Muscle layer of colon (tissue), 2 donors: ENCODE measurements around the gene KIAA0930.
"Not testable (repeated sequence)": the region's sequence is repeated elsewhere in the genome, so short reads cannot be mapped to it uniquely, and the experiment has no call there.

Experiments
- H3K27ac ChIP-seq: one replicate; pipeline ENCODE4 v1.7.0; 2013; ENCODE audit warnings: low read depth, mild to moderate bottlenecking, low read length, moderate library complexity
- H3K27me3 ChIP-seq, 2 donors: one replicate each; pipeline ENCODE4 v1.7.0; 2013; ENCODE audit warnings: low read length in 2 of 2, mild to moderate bottlenecking in 2 of 2; ENCODE audit not compliant: insufficient read depth in 2 of 2, control insufficient read depth in 1 of 2
- H3K36me3 ChIP-seq: one replicate; pipeline ENCODE4 v1.7.0; 2013; ENCODE audit warnings: mild to moderate bottlenecking, low read length; ENCODE audit not compliant: insufficient read depth
- H3K4me1 ChIP-seq: one replicate; pipeline ENCODE4 v1.7.0; 2013; ENCODE audit warnings: mild to moderate bottlenecking, low read length; ENCODE audit not compliant: insufficient read depth
- H3K4me3 ChIP-seq, 2 donors: one replicate each; pipeline ENCODE4 v1.7.0; 2013; ENCODE audit warnings: low read length in 2 of 2, low read depth in 1 of 2, mild to moderate bottlenecking in 1 of 2, moderate library complexity in 1 of 2
- H3K9ac ChIP-seq: one replicate; pipeline ENCODE4 v1.7.0; 2013; ENCODE audit warnings: low read length
- H3K9me3 ChIP-seq: one replicate; pipeline ENCODE4 v1.7.0; 2013; ENCODE audit warnings: mild to moderate bottlenecking, low read length
- donor health status: abdominal sarcoma.
- donor health status: Adenocarcinoma of cecum.

KIAA0930 gene

GRCh38 chr22:45194686-45195085 is 46.0 kb downstream of the KIAA0930 start:
- H3K4me3 ChIP-seq = no peak overlapping the region
- H3K27ac ChIP-seq = no peak overlapping the region
- no peaks in the 10 kb centered on the region for H3K27me3 ChIP-seq
- H3K9me3 ChIP-seq = no peaks in the 10 kb centered on the region
- H3K9ac ChIP-seq = no peak overlapping the region
- peaks cover 22% of the 10 kb centered on the region for H3K36me3 ChIP-seq
- H3K4me1 ChIP-seq = no peaks in the 10 kb centered on the region

GRCh38 chr22:45192701-45193187 is 48.0 kb downstream of the KIAA0930 start:
- Histone ChIP-seq H3K4me3 (no peak overlapping the region), H3K27ac (no peak overlapping the region), H3K4me1 (no peaks in the 10 kb centered on the region), H3K9ac (no peak overlapping the region), H3K36me3 (peaks cover 16% of the 10 kb centered on the region), H3K9me3 (no peaks in the 10 kb centered on the region), H3K27me3 (no peaks in the 10 kb centered on the region)

GRCh38 chr22:45191746-45192145 is 48.9 kb downstream of the KIAA0930 start:
- not testable (repeated sequence) for H3K4me1 ChIP-seq, H3K4me3 ChIP-seq, H3K9ac ChIP-seq, H3K27ac ChIP-seq, H3K27me3 ChIP-seq, H3K9me3 ChIP-seq
- H3K36me3 ChIP-seq = peaks cover 16% of the 10 kb centered on the region

- no peaks in the 10 kb centered on the region for H3K27me3 ChIP-seq
- peaks cover 15% of the 10 kb centered on the region for H3K36me3 ChIP-seq
- H3K27ac ChIP-seq = no peak overlapping the region
- no peak overlapping the region for H3K9ac ChIP-seq
- H3K4me3 ChIP-seq = no peak overlapping the region
- H3K4me1 ChIP-seq = no peaks in the 10 kb centered on the region
- no peaks in the 10 kb centered on the region for H3K9me3 ChIP-seq
These were observed 50.4 kb downstream of the KIAA0930 start for GRCh38 chr22:45190202-45190872.

- Histone ChIP-seq H3K9me3 (no peaks in the 10 kb centered on the region), H3K4me3 (no peak overlapping the region), H3K27me3 (no peaks in the 10 kb centered on the region), H3K36me3 (peaks cover 30% of the 10 kb centered on the region), H3K4me1 (no peaks in the 10 kb centered on the region), H3K9ac (no peak overlapping the region), H3K27ac (no peak overlapping the region)
These were observed 51.9 kb downstream of the KIAA0930 start for GRCh38 chr22:45188779-45189178.

- Histone ChIP-seq H3K27ac (no peak overlapping the region), H3K36me3 (peaks cover 37% of the 10 kb centered on the region), H3K9me3 (no peaks in the 10 kb centered on the region), H3K9ac (no peak overlapping the region), H3K27me3 (no peaks in the 10 kb centered on the region), H3K4me3 (no peak overlapping the region), H3K4me1 (no peaks in the 10 kb centered on the region)
These were observed 52.8 kb downstream of the KIAA0930 start for GRCh38 chr22:45187891-45188290.

- H3K4me3 ChIP-seq = no peak overlapping the region
- no peak overlapping the region for H3K27ac ChIP-seq
- H3K4me1 ChIP-seq = no peaks in the 10 kb centered on the region
- peaks cover 47% of the 10 kb centered on the region for H3K36me3 ChIP-seq
- H3K9ac ChIP-seq = no peak overlapping the region
- no peaks in the 10 kb centered on the region for H3K9me3 ChIP-seq
- H3K27me3 ChIP-seq = no peaks in the 10 kb centered on the region
These were observed 54.8 kb downstream of the KIAA0930 start for GRCh38 chr22:45185718-45186514.

GRCh38 chr22:45183974-45184373 is 56.7 kb downstream of the KIAA0930 start:
- Histone ChIP-seq H3K36me3 (peaks cover 60% of the 10 kb centered on the region), H3K27me3 (no peaks in the 10 kb centered on the region)

GRCh38 chr22:45181766-45182165 is 58.9 kb downstream of the KIAA0930 start:
- Histone ChIP-seq H3K36me3 (peaks cover 54% of the 10 kb centered on the region), H3K4me1 (no peaks in the 10 kb centered on the region), H3K9me3 (no peaks in the 10 kb centered on the region), H3K4me3 (no peak overlapping the region), H3K27me3 (no peaks in the 10 kb centered on the region), H3K9ac (no peak overlapping the region), H3K27ac (no peak overlapping the region)

More at GRCh38 chr22:45183974-45184373, 56.7 kb downstream of the KIAA0930 start:
- H3K9me3 ChIP-seq = no peaks in the 10 kb centered on the region
- H3K27ac ChIP-seq = no peak overlapping the region
- H3K4me3 ChIP-seq = no peak overlapping the region
- no peaks in the 10 kb centered on the region for H3K4me1 ChIP-seq
- no peak overlapping the region for H3K9ac ChIP-seq

GRCh38 chr22:45181240-45181639 is 59.5 kb downstream of the KIAA0930 start:
- Histone ChIP-seq H3K9me3 (no peaks in the 10 kb centered on the region), H3K27me3 (no peaks in the 10 kb centered on the region), H3K36me3 (peaks cover 53% of the 10 kb centered on the region), H3K4me1 (no peaks in the 10 kb centered on the region), H3K9ac (no peak overlapping the region), H3K4me3 (no peak overlapping the region), H3K27ac (no peak overlapping the region)

GRCh38 chr22:45180146-45180679 is 60.5 kb downstream of the KIAA0930 start:
- no peaks in the 10 kb centered on the region for H3K27me3 ChIP-seq
- no peak overlapping the region for H3K9ac ChIP-seq
- H3K4me3 ChIP-seq = no peak overlapping the region
- H3K27ac ChIP-seq = no peak overlapping the region
- no peaks in the 10 kb centered on the region for H3K9me3 ChIP-seq
- no peaks in the 10 kb centered on the region for H3K4me1 ChIP-seq
- H3K36me3 ChIP-seq = peaks cover 46% of the 10 kb centered on the region
